Neutrophil (primary cell): ENCODE measurements around the gene PHKB.

Experiments
- H3K27ac ChIP-seq: fragments of 200-600 bp; sonication (generic); 2 replicates; pipeline ENCODE4 v1.5.1; 2016; ENCODE audit warnings: mild to moderate bottlenecking, moderate library complexity
- H3K27me3 ChIP-seq: fragments of 200-600 bp; sonication (generic); 2 replicates; pipeline ENCODE4 v1.6.0; 2016; ENCODE audit warnings: mild to moderate bottlenecking
- H3K36me3 ChIP-seq: fragments of 200-600 bp; sonication (generic); 2 replicates; pipeline ENCODE4 v1.5.1; 2017
- H3K4me1 ChIP-seq, 2 experiments: fragments of 200-600 bp in 1 of 2; sonication (generic) in 1 of 2; 1 replicate in 1 of 2; 2 replicates in 1 of 2; pipeline versions ENCODE4 v1.5.1 to v1.6.1; 2013 to 2016; ENCODE audit warnings: low read depth in 1 of 2, low read length in 1 of 2, mild to moderate bottlenecking in 1 of 2, moderate library complexity in 1 of 2; ENCODE audit not compliant: control insufficient read depth in 1 of 2, insufficient read depth in 1 of 2
- H3K4me3 ChIP-seq, 2 experiments: fragments of 200-600 bp in 1 of 2; sonication (generic) in 1 of 2; 1 replicate in 1 of 2; 2 replicates in 1 of 2; pipeline ENCODE4 v1.5.1; 2013 to 2016; ENCODE audit warnings: low read depth in 1 of 2, low read length in 1 of 2, mild to moderate bottlenecking in 1 of 2, moderate library complexity in 1 of 2
- H3K9me3 ChIP-seq: fragments of 200-600 bp; sonication (generic); 2 replicates; pipeline ENCODE4 v1.5.1; 2016
- CTCF ChIP-seq: fragments of 200-600 bp; sonication (generic); IDR thresholded peaks from 2 replicates; pipeline ENCODE4 v1.5.1; 2016; ENCODE audit warnings: antibody characterized with exemption

PHKB gene

GRCh38 chr16:47644166-47644565 is 183.0 kb downstream of the PHKB start:
- no peaks in the 10 kb centered on the region for H3K27me3 ChIP-seq
- H3K4me3 ChIP-seq: no peak overlapping the region
- H3K36me3 ChIP-seq: peaks cover 12% of the 10 kb centered on the region
- no peaks in the 10 kb centered on the region for H3K9me3 ChIP-seq
- peak overlapping the region; percentile 40 for H3K27ac ChIP-seq
- no peak for TF ChIP-seq CTCF
- peaks cover 5 to 18% of the 10 kb centered on the region in 2 experiments for H3K4me1 ChIP-seq

- Histone ChIP-seq H3K36me3 (peaks cover 16% of the 10 kb centered on the region), H3K4me3 (no peak overlapping the region), H3K9me3 (no peaks in the 10 kb centered on the region), H3K27ac (peak overlapping the region; percentile 9), H3K4me1 (peaks cover 5 to 18% of the 10 kb centered on the region in 2 experiments), H3K27me3 (no peaks in the 10 kb centered on the region)
- no peak for TF ChIP-seq CTCF
Measured at GRCh38 chr16:47644661-47645060, 183.5 kb downstream of the PHKB start.

- TF ChIP-seq CTCF: no peak
- Histone ChIP-seq H3K36me3 (peaks cover 33% of the 10 kb centered on the region), H3K4me1 (peaks cover 5 to 18% of the 10 kb centered on the region in 2 experiments), H3K9me3 (no peaks in the 10 kb centered on the region), H3K27me3 (no peaks in the 10 kb centered on the region), H3K4me3 (no peak overlapping the region), H3K27ac (no peak overlapping the region)
Measured at GRCh38 chr16:47646914-47647313, 185.8 kb downstream of the PHKB start.

- TF ChIP-seq CTCF: no peak
- Histone ChIP-seq H3K9me3 (no peaks in the 10 kb centered on the region), H3K4me3 (no peak overlapping the region), H3K27me3 (no peaks in the 10 kb centered on the region), H3K4me1 (no peaks in the 10 kb centered on the region), H3K36me3 (peaks cover 37% of the 10 kb centered on the region), H3K27ac (no peak overlapping the region)
Measured at GRCh38 chr16:47657032-47657431, 195.9 kb downstream of the PHKB start.

GRCh38 chr16:47657977-47658376 is 196.8 kb downstream of the PHKB start:
- H3K4me1 ChIP-seq: no peaks in the 10 kb centered on the region
- no peak overlapping the region for H3K4me3 ChIP-seq
- H3K27me3 ChIP-seq: no peaks in the 10 kb centered on the region
- peaks cover 36% of the 10 kb centered on the region for H3K36me3 ChIP-seq
- no peak overlapping the region for H3K27ac ChIP-seq
- no peaks in the 10 kb centered on the region for H3K9me3 ChIP-seq
- no peak for TF ChIP-seq CTCF

GRCh38 chr16:47660540-47660939 is 199.4 kb downstream of the PHKB start:
- no peaks in the 10 kb centered on the region for H3K4me1 ChIP-seq
- H3K36me3 ChIP-seq: peaks cover 42% of the 10 kb centered on the region
- no peak overlapping the region for H3K27ac ChIP-seq
- H3K4me3 ChIP-seq: no peak overlapping the region
- no peaks in the 10 kb centered on the region for H3K9me3 ChIP-seq
- TF ChIP-seq CTCF: no peak
- no peaks in the 10 kb centered on the region for H3K27me3 ChIP-seq
